Measurements from ENCODE around the gene USO1.

- TF ChIP-seq CTCF (IDR thresholded peaks at IDR 0.05 in 8 of 11, conservative IDR thresholded peaks at IDR 0.05 in 3 of 11) (no peak), POLR2A (IDR thresholded peaks at IDR 0.05) (no peak)
Measured at GRCh38 chr4:75686346-75686745, 38.0 kb upstream of the USO1 start.
